Stimulated activated CD4-positive, alpha-beta T cell treated with anti-CD3 and anti-CD28 coated beads, Interleukin-1b, Interleukin-23, amount 100 ng/mL, for 24 hours (primary cell): ENCODE results near the gene ABCC1.
"Not testable (repeated sequence)": the region's sequence is repeated elsewhere in the genome, so short reads cannot be mapped to it uniquely, and the experiment has no call there.

ENCODE experiments used
- DNase-seq, 4 experiments: peaks; one replicate each; pipeline ENCODE4 v3.0.0-alpha.2; 2020; ENCODE audit warnings: low read depth in 4 of 4, low spot score in 1 of 4

The ABCC1 gene

DNA sequence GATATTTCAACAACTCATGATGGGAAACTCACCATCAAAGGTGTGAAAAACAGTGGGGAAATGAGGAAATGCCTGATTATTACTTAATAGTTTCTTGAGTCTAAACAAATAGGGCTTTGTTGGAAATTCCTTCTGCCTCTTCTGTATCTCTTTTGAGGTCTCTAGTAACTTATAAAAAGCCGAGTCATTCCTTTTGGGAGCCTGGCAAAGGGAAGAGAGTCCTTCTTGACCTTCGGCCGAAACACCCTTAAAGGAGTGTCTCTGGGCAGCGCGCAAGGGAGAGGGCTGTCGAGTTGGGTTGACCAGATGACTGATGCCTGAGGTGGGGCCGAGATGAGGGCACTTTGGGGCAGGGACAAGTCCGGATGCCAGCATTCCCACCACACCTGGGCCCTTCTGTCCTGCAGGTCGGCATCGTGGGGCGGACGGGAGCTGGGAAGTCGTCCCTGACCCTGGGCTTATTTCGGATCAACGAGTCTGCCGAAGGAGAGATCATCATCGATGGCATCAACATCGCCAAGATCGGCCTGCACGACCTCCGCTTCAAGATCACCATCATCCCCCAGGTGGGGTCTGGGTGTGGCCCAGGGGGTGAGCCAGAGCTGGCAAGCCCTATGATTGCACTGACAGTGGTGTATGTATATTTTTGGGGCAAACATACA, 184.7 kb downstream of the ABCC1 start:
- DNase-seq = no peak

DNA sequence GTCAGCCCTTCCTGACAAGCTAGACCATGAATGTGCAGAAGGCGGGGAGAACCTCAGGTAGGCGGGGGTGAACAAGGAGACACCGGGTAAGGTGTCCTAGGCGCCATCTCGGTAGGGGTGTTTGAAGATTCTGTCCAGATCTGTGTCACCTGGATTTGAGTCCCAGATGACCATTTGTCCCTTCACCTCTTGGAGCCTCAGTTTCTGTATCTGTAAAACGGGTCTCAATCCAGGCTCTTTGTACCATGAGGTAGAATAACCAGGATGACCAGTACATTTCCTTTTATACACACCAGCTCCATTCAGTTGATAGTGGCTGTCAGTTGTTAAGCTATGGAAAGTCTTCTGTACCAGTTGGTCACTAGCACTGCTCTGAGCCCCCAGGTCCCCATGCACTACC, 187.2 kb downstream of the ABCC1 start:
- DNase-seq = no peak

DNA sequence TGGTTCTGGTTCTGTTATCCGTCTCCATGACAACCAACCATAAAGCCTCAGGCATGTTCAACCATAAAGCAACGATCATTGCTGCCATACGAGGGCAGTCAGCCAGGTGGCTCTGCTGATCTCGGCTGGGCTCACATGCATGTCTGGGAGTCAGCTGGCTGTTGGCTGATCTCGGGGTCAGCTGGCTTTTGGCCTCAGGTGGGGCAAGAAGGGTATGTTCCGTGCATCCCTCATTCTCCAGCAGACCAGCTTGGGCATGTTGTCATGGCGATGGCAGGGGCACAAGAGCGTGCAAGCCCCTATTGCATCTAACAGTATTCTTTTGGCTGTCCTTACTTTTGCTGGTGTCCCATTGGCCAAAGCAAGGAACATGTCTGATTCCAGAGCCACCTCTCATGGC, 187.7 kb downstream of the ABCC1 start:
- DNase-seq = no peak

DNA sequence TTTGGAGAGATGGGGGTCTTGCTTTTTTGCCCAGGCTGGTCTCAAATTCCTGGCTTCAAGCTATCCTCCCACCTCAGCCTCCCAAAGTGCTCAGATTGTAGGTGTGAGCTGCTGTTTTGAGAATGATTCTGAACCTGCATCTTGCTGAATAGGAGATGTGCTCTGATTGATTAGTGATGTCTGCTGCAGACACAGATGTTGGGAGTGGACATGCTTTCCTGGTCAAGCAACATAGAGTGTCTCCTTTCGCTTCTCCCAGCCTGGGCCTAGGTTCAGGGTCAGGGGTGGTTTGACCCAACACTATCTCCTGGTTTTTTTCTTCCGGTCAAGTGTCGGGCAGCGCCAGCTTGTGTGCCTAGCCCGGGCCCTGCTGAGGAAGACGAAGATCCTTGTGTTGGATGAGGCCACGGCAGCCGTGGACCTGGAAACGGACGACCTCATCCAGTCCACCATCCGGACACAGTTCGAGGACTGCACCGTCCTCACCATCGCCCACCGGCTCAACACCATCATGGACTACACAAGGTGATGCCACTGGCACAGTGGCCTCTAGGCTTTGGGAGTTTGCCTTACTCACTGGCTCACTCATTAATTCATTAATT, 188.7 kb downstream of the ABCC1 start:
- no peak for DNase-seq

DNA sequence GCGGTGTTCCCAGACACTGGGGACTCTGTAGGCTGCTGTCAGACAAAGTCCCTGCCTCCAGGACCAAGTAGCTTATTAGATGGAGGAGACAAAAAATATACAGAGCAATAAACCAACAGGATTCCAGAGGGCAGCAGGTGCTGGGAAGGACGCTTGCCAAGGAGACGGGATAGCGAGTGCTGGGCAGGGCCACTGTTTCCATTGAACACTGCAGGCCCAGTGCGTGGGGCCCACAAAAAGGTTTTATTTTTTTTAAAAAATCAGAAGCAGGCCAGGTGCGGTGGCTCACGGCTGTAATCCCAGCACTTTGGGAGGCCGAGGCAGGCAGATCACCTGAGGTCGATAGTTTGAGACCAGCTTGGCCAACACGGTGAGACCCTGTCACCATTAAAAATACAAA, 189.6 kb downstream of the ABCC1 start:
- DNase-seq = no peak

DNA sequence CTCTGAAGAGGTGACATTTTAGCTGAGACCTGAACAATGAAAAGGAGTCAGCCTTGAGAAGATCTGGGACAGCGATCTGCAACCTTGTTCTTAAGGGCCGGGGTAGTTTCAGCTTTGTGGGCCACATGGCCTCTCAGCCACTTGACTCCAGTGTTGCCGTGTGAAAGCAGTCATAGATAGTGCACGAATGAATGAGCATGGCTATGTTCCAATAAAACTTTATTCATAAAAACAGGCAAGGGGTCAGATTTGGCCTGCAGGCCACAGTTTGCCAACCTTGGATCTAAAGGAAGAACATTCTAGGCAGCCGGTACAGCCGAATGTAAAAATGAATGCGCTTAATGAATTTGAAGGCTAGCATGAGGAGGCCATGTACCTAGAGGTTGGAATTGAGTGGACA, 190.4 kb downstream of the ABCC1 start:
- no peak for DNase-seq

DNA sequence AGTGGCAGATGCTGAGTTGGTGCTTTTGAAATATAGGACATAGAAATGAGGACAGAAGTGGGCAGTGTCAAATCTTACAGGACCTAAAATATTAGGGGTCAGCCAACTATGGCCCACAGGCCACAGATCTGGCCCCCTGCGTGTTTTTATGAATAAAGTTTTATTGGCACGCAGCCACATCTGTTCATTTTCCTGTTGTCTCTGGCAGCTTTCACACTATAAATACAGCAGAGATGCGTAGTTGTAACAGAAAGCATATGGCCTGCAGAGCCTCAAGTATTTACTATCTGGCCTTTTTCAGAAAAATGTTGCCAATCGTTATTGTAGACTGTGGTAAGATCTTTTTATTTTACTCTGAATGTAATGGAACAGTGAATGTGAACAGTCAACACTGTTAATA, 191.1 kb downstream of the ABCC1 start:
- DNase-seq = no peak

DNA sequence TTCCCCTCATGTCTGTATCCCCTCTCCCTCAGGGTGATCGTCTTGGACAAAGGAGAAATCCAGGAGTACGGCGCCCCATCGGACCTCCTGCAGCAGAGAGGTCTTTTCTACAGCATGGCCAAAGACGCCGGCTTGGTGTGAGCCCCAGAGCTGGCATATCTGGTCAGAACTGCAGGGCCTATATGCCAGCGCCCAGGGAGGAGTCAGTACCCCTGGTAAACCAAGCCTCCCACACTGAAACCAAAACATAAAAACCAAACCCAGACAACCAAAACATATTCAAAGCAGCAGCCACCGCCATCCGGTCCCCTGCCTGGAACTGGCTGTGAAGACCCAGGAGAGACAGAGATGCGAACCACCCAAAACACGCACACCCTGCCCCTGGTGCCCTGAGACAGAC, 191.7 kb downstream of the ABCC1 start:
- DNase-seq = no peak

DNA sequence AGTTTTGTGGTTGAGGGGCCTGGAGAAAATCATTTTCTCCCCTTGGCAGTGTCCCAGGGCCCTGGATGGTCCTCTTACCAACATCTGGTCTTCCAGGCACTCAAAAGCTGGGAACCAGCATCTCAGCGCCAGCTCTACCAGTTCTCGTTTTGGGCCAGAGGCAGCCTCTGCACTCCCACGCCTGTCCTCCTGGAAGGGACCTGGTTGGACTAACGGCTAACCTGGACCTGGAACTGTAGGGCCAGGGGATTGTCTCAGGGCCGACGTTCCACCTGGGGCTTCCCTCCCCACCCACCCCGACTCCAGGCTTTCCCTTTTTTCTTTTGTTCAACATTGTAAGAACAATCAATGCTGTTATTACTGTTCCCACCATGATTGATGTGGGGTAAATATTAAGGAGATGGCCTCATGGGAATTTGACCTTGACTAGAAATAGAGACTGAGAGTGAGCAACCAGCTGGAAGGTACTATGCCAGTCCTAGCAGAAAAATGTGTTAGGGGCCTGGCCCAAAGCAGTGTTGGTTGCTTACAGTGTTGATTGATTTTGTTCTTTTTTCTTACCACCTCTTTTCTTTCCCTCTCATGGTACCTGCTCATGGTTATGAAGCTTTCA, 192.5 kb downstream of the ABCC1 start:
- DNase-seq = no peak

DNA sequence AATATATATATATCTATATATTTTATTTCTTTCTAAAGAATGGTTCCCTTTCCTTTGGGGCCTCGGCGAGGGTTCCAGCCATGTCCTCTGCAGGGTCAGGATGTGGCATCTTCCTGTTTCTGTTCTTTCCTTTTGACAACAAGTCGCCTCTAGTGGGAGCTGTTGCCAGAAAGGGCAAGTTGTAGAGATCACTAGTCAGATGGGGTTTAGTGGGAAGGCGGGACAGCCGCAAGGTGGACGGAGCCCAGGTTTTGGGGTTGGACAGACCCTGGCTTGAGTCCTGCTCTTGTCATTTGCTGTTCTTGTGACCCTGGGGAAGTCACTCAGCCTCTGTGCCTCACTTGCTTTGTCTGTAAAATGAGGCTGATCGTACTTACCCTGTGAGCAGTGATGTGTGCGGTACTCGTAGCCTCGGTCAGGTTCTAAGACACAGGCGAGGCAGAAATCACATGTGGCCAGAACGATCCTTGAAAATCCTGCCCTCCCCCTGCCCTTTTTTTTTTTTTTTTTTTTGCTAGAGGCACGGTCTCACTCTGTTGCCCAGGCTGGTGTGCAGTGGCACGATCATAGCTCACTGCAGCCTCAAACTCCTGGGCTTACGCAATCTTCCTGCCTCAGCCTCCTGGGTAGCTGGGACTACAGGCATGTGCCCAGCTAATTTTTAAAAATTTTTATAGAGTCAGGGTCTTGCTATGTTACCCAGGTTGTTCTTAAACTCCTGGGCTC, 193.8 kb downstream of the ABCC1 start:
- DNase-seq = no peak

DNA sequence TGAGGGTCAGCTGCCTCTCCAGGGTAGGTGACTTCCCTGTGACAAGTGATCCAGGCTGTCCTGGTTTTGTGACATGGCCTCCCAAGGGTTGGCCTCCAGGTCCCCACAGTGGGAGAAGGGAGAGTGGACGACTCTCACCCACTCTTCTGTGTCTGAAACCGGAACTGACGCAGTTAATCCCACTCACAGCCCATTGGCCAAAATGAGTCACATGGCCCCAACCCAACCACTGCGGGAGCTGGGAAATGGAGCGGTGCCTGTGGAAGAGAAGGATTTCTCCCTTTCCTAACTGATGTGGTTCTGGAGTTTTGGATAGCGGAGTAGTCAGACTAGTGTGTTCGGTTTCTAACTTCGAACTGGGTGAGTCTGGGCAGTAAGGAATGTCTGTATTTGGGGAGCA, 194.5 kb downstream of the ABCC1 start:
- no peak for DNase-seq

DNA sequence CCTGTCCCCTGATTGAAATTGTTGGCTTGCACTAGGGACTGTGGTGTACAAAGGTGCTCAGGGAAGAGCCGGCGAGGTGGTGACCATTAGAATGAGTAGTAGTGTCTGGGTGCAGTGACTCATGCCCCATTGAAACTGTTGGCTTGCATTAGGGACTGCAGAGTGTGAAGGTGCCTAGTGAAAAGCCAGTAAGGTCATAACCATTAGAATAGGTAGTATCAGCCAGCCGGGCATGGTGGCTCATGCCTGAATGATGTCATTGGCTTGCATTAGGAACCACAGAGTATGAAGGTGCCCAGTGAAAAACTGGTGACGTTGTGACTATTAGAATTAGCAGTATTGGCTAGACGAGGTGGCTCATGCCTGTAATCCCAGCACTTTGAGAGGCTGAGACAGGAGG, 195.0 kb downstream of the ABCC1 start:
- no peak for DNase-seq

DNA sequence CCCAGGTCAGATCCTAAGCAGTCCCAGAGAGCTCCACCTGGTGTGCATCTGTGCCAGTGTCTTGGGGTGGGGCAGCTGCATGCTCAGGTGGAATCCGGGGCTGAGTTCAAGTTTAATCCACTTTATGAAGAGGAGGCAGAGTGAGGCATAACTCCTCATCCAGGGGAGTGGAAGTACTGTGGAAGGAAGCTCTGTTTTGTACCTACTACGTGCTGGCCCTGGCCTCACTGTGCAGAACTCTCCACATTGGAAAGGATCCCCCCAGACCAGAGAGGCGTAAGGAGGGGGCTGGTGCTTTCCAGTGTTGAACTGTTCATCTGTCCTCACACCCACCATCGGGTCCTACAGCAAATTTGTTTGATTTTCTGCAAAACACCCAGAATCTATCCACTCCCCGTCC, 195.9 kb downstream of the ABCC1 start:
- no peak for DNase-seq

DNA sequence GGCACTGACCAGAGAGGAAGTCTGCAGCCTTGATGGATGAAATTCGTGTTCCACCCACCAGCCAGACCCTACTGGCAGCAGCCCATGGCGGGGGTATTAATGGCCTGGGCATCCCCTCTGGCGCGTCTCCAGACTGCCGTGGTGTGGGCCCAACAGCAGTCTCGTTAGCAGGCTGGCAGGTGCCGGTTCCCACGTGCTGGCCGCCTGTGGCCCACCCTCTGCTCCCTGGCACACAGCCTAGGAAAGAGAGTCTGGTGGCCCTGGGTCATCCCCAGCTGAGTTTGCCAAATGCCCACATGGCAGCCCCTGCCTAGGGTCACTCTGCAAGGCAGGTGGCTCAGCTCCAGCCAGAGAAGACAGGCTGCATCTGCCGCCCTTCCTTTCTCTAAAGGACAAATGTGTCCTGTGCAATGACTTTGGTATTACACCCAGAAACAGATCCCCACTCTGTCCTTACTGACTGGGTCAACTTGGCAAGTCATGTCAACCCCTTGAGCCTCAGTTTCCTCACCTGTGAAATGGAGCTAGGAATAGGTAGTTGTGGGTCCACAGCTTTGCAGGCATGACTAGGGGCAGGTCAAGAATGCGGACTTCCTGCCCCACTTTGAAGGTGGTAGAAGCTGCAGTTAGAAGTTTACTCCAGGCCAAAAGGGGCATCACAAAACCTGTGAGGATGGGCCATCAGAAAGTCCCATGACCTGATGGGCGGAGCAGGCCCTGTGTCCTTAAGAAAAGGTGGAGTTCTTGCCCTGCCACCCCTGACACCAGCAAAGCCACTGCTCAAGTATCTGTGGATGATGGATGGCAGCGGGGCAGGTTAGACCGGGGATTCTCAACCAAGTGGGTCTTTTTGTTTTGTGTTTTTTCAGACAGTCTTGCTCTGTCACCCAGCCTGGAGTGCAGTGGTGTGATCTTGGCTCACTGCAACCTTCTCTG, 197.2 kb downstream of the ABCC1 start:
- DNase-seq = no peak

DNA sequence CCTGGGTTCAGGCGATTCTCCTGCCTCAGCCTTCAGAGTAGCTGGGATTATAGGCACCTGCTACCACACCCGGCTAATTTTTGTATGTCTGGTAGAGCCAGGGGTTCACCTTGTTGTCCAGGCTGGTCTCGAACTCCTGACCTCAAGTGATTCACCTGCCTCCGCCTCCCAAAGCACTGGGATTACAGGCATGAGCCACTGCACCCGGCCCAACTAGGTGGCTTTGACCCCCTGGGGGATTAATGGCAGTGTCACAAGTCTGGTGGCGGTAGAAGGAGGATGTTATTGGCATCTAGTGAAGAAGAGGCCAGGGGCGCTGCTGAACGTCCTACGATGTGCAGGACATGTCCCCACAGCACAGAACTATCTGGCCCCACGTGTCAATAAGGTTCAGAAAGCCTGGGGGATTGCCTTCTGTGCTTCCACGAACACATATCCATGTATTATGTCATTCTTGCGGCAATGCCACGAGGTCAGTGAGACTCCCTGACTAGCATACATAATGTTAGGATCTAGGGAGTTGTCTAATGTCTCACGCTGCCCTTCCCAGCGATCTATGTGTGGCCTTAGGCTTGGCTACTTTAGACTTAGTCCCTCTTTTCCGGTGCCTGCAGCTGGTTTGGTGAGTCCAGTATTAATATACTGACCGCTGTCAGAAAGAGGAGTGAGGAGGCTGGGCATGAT, 198.0 kb downstream of the ABCC1 start:
- no peak for DNase-seq

DNA sequence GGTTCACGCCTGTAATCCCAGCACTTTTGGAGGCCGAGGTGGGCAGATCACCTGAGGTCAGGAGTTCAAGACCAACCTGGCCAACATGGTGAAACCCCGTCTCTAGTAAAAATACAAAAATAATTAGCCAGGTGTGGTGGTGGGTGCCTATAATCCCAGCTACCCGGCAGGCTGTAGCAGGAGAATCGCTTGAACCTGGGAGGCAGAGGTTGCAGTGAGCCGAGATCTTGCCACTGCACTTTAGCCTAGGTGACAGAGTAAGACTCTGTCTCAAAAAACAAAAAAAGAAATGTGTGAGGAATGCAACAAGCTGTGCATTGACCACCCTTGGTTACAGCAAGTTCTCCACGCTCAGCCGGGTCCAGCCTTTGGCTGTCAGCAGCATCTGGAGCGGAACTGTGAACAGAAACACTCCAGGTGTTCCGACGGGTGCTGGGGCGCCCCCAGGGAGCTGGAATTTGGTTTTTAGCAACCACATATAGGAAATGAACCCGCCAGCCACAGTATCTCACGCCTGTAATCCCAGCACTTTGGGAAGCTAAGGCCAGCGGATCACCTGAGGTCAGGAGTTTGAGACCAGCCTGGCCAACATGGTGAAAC, 198.7 kb downstream of the ABCC1 start:
- DNase-seq = not testable (repeated sequence)

DNA sequence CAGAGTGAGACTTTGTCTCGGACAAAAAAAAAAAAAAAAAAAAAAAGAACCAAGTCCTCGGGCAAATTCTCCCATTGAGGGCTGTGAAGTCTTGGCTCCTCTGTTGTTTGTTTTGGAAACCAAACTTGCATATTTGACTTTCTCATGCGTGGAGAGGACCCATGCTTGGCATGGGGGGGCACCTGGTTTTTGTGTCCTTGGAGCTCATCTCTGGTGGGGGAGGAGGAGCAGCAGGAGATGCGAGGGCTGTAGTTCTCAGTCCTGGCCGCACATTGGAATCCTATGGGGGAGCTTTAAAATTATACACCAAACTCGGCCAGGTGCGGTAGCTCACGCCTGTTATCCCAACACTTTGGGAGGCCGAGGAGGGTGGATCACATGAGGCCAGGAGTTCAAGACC, 199.3 kb downstream of the ABCC1 start:
- no peak for DNase-seq

DNA sequence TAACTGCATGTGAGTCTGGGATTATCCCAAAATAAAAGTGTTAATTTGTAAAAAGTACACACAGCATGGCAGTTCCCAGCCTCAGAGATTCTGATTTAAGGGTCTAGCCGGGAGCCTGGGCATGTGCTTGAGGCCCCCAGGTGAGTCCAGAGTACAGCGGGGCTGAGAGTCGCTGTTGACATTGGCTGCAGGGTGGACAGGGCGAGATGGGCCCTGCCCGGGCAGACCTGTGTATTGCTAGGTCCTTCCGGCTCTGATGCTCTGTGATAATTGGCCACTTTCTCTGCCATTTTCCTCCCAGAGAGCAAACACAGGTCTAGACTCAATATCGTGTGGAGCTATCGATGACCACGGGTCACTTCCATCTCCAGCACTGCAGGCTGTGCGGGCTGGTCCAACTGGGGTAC, 200.3 kb downstream of the ABCC1 start:
- no peak for DNase-seq

DNA sequence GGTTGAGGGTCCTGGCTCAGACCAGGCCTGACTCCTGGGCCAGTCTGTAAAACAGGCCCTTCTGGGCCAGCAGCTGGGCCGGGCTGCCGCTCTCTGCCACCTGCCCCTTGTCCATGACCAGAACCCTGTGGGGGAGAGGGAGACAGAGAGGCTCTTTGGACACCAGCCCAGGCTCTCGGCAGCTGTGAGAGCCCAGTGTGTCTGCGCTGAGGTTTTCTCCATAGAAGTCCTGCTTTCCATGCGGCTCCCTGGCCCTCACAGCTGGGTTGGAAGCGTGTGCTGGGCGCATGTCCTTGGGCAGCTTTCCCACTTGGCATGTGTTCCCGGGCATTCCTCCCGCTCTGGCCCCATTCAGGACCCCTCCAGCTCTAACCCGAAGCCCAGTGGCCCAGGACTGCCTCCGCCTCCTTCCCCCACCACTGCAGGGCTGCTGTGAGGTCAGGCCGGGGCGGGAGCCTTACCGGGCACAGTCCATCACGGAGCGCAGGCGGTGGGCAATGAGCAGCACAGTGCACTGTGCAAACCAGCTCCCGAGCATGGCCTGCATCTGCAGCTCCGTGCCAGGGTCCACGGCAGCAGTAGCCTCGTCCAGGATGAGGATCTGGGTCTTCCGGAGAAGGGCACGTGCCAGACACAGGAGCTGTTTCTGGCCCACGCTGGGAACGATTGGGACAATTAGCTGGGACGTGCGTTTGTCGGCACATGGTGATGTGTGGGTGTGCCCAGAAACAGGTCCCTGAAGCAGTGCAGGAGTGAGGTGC, 200.9 kb downstream of the ABCC1 start:
- no peak for DNase-seq

DNA sequence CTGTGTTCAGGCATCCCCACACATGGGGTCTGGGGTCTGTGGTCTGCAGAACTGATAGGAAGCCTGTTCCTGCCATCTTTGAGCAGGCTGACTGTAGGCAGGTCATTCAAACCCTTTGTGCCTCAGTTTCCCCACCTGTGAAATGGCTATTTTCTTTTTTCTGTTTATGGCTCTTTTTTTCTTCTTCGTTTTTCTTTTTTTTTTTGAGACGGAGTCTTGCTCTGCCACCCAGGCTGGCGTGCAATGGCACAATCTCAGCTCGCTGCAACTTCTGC, 201.4 kb downstream of the ABCC1 start:
- no peak for DNase-seq
